ENCODE measurements around the gene OR1J2. TPM values are rescaled to one million over a fixed set of nuclear protein-coding genes. Genes with fewer than 3 reads are reported as not detected.

The OR1J2 gene
- total RNA-seq, 1 donor from 2014 or later, result not detected

DNA sequence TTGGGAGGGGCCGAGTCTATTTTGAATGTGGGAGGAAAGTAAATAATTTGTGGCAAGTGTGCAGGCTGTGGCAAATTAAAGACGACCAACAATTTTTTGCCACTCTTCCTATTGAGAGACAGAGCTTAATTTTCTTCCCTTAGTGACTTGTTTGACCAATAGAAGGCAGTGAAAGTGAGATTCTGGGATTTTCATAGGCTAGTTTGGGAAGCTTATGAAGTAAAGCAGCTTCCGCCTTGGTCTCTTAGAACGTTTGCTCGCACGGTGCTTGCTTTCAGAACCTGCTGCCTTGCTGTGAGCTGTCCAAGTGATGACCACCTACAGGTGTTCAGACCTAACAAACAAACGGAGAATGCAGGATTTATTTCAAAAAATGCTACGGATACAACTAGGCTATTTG is 35.6 kb downstream of the OR1J2 start:
- intact Hi-C loops (cut with DNase I), result no loop called here
- no peaks in the 10 kb centered on the region for H3K4me1 ChIP-seq

DNA sequence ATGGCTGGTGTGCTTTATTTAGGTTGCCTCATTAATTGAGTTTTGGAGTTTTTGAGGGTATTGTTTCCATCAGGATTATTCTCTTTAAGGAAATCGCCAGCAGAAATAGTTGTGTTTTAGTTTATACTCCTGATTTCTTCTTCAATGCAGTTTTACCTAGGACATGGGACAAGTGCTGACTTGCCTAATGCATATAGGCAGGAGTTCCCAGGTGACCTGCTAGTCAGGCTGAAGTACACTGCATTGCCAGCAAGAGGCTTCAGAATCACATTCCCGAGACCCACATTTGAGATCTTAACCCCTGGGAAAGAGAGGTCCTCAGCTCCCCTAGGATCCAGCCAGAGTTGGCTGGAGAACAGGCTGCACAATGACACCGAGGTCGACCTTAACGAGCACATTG is 40.8 kb downstream of the OR1J2 start:
- Histone ChIP-seq H3K27me3 (no peaks in the 10 kb centered on the region), H3K4me1 (no peaks in the 10 kb centered on the region), H3K9me3 (no peaks in the 10 kb centered on the region), H3K4me3 (no peak overlapping the region), H3K27ac (no peak overlapping the region), H3K36me3 (no peaks in the 10 kb centered on the region)
- no peak for DNase-seq (ENCODE audit: extremely low spot score in 2 of 2)
- no peak for TF ChIP-seq POLR2AphosphoS5 (IDR thresholded peaks at IDR 0.05; ENCODE audit: insufficient read depth in 1 of 2, low read depth in 1 of 2)
- TF ChIP-seq POLR2A (IDR thresholded peaks at IDR 0.05), result no peak
- TF ChIP-seq, protein P1, sequence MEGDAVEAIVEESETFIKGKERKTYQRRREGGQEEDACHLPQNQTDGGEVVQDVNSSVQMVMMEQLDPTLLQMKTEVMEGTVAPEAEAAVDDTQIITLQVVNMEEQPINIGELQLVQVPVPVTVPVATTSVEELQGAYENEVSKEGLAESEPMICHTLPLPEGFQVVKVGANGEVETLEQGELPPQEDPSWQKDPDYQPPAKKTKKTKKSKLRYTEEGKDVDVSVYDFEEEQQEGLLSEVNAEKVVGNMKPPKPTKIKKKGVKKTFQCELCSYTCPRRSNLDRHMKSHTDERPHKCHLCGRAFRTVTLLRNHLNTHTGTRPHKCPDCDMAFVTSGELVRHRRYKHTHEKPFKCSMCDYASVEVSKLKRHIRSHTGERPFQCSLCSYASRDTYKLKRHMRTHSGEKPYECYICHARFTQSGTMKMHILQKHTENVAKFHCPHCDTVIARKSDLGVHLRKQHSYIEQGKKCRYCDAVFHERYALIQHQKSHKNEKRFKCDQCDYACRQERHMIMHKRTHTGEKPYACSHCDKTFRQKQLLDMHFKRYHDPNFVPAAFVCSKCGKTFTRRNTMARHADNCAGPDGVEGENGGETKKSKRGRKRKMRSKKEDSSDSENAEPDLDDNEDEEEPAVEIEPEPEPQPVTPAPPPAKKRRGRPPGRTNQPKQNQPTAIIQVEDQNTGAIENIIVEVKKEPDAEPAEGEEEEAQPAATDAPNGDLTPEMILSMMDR (IDR thresholded peaks at IDR 0.05), result no peak
- intact Hi-C loops (cut with DNase I), result no loop called here

More for the DNA sequence above, 35.6 kb downstream of the OR1J2 start:
- TF ChIP-seq, protein P1 (IDR thresholded peaks at IDR 0.05), result no peak
- TF ChIP-seq POLR2AphosphoS5 (IDR thresholded peaks at IDR 0.05; ENCODE audit: insufficient read depth in 1 of 2, low read depth in 1 of 2) (no peak), POLR2A (IDR thresholded peaks at IDR 0.05) (no peak)
- H3K27ac ChIP-seq, result no peak overlapping the region
- H3K9me3 ChIP-seq, result no peaks in the 10 kb centered on the region
- H3K27me3 ChIP-seq, result no peaks in the 10 kb centered on the region
- no peak for DNase-seq (ENCODE audit: extremely low spot score in 2 of 2)
- no peaks in the 10 kb centered on the region for H3K36me3 ChIP-seq
- no peak overlapping the region for H3K4me3 ChIP-seq

DNA sequence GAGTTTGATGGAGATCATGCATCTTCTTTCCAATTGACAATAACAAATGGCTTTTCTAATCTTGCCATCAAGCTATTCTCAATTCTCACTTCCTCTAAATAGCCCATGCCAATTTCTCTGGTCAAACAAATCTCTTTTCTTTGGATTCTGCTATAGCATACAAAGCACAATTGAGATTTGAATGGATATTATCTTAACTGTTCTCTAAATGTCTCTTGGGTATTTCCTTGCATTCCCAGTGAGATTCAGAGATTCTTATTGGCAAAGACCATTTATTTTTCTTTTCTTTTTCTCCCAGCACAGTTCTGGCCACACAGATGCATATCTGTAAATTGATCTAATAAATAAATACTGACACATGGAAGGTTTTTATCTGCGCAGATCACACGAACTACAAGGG is 42.2 kb downstream of the OR1J2 start, which contains the start of gene OR1N2:
Gene OR1N2, plus strand, starts transcription at position 301 of the 400 bp plus-strand sequence. CDS start 100 bp downstream, outside the sequence.
- no peaks in the 10 kb centered on the region for H3K36me3 ChIP-seq
- no peak within 1 kb of the TSS for H3K4me3 ChIP-seq
- H3K27ac ChIP-seq, result no peak within 1 kb of the TSS
- H3K9me3 ChIP-seq, result no peaks in the 10 kb centered on the region
- no peak for DNase-seq (ENCODE audit: extremely low spot score in 2 of 2)
- H3K27me3 ChIP-seq, result no peaks in the 10 kb centered on the region
- H3K4me1 ChIP-seq, result no peaks in the 10 kb centered on the region
- intact Hi-C loops (cut with DNase I), result no loop called here
- TF ChIP-seq, protein P1 (IDR thresholded peaks at IDR 0.05), result no peak
- no peak for TF ChIP-seq POLR2A (IDR thresholded peaks at IDR 0.05)
- no peak for TF ChIP-seq POLR2AphosphoS5 (IDR thresholded peaks at IDR 0.05; ENCODE audit: insufficient read depth in 1 of 2, low read depth in 1 of 2)

Other genes starting within 250 kb of the OR1J2 start
- gene RBM18, start 246.0 kb upstream of the OR1J2 start, total RNA-seq, result 11.3 TPM
- 38.5 TPM for gene MRRF, start 245.9 kb upstream of the OR1J2 start, total RNA-seq
- 12.0 TPM for gene PTGS1, start 139.8 kb upstream of the OR1J2 start, total RNA-seq
- gene OR1J1, start 32.9 kb upstream of the OR1J2 start, total RNA-seq, result not detected
- gene OR1J4, start 8.3 kb downstream of the OR1J2 start, total RNA-seq, result not detected
- not detected for gene OR1N1, start 16.5 kb downstream of the OR1J2 start, total RNA-seq
- gene OR1N2, start 42.3 kb downstream of the OR1J2 start, total RNA-seq, result not detected
- gene OR1L8, start 72.6 kb downstream of the OR1J2 start, total RNA-seq, result 0.74 TPM
- gene OR1Q1, start 103.9 kb downstream of the OR1J2 start, total RNA-seq, result not detected
- not detected for gene OR1B1, start 146.8 kb downstream of the OR1J2 start, total RNA-seq
- gene OR1L1, start 150.9 kb downstream of the OR1J2 start, total RNA-seq, result not detected
- gene OR1L3, start 164.3 kb downstream of the OR1J2 start, total RNA-seq, result not detected
- gene OR1L4, start 213.2 kb downstream of the OR1J2 start, total RNA-seq, result not detected
- not detected for gene OR1L6, start 231.5 kb downstream of the OR1J2 start, total RNA-seq

Measured in vagina (tissue), 2 donors.